Measurements from ENCODE around the gene MFSD6L. TPM values are rescaled to one million over a fixed set of nuclear protein-coding genes. Genes with fewer than 3 reads are reported as not detected.

Gene MFSD6L
- total and polyA plus RNA-seq, 2 of the 13 experiments (the other 11 are each of a cell fraction or from before 2014, with no cell fraction given), result not detected

GRCh38 chr17:8800656-8801055 is 1.5 kb upstream of the MFSD6L start:
- Histone ChIP-seq H4K20me1 (ENCODE audit: insufficient read depth, low read length) (no peaks in the 10 kb centered on the region), H3K36me3 (replicated peaks in 1 of 2; ENCODE audit: control insufficient read depth in 1 of 2, insufficient read depth in 2 of 2, low read length in 2 of 2) (no peaks in the 10 kb centered on the region), H3K27ac (ENCODE audit: extremely low read length, insufficient read depth, low read length) (no peak overlapping the region), H3K4me2 (ENCODE audit: low read depth, low read length) (no peak overlapping the region), H2AFZ (ENCODE audit: low read length) (no peak overlapping the region), H3K4me1 (ENCODE audit: insufficient read depth, low read length) (no peaks in the 10 kb centered on the region), H3K9me3 (ENCODE audit: low read length) (no peaks in the 10 kb centered on the region), H3K9ac (ENCODE audit: insufficient read depth, low read depth, low read length) (no peak overlapping the region), H3K79me2 (ENCODE audit: insufficient read depth, low read length) (no peaks in the 10 kb centered on the region), H3K27me3 (ENCODE audit: control insufficient read depth in 1 of 2, insufficient read depth in 2 of 2, low read length in 2 of 2) (peaks cover 3 to 43% of the 10 kb centered on the region in 2 experiments), H3K4me3 (replicated peaks in 1 of 3; ENCODE audit: insufficient read depth in 1 of 3, low read depth in 2 of 3, low read length in 3 of 3) (no peak overlapping the region)
- ChIA-PET CTCF (ENCODE audit: low intra/inter-chr PET ratio, low total read pairs) (no interaction called here), POLR2A (no interaction called here)
- DNase-seq (ENCODE audit: low spot score) (no peak), FAIRE-seq (no peak), ATAC-seq (no peak)
- BruUV-seq (replicated peaks), result no TSS peak
- intact Hi-C loops (cut with micrococcal nuclease; ENCODE audit: unreplicated experiment), result loop anchor here (5.0 kb wide), 1 partner anchor 97 kb away; no protein-coding TSS in a partner anchor
- in situ Hi-C loops (cut with HindIII; ENCODE audit: extremely low pct_ligation_motif_present, low pct_unique_long_range_greater_than_20kb), result no loop called here
- WGBS (ENCODE audit: low lambda C conversion rate), result 6% methylated on average over 2 of the region's 2 CpGs
- TF ChIP-seq ZNF597 (CRISPR knock-in tag; IDR thresholded peaks at IDR 0.05), result no peak
- TF ChIP-seq BCLAF1 (IDR thresholded peaks at IDR 0.05), result no peak
- no peak for TF ChIP-seq MEIS2 (CRISPR knock-in tag; IDR thresholded peaks at IDR 0.05)
- no peak for TF ChIP-seq ZNF784 (CRISPR knock-in tag; IDR thresholded peaks at IDR 0.05; ENCODE audit: borderline replicate concordance)
- TF ChIP-seq TGIF2 (CRISPR knock-in tag; IDR thresholded peaks at IDR 0.05), result no peak
- no peak for TF ChIP-seq PITX1 (CRISPR knock-in tag; IDR thresholded peaks at IDR 0.05)
- TF ChIP-seq ZNF569 (CRISPR knock-in tag; IDR thresholded peaks at IDR 0.05; ENCODE audit: borderline replicate concordance), result no peak
- TF ChIP-seq ZBTB7A (CRISPR knock-in tag; IDR thresholded peaks at IDR 0.05), result no peak
- TF ChIP-seq ZNF256 (CRISPR knock-in tag; conservative IDR thresholded peaks at IDR 0.05), result no peak
- TF ChIP-seq ZBTB38 (CRISPR knock-in tag; IDR thresholded peaks at IDR 0.05), result no peak
- no peak for TF ChIP-seq ZNF562 (CRISPR knock-in tag; IDR thresholded peaks at IDR 0.05; ENCODE audit: borderline replicate concordance)
- TF ChIP-seq HMGXB3 (CRISPR knock-in tag; IDR thresholded peaks at IDR 0.05; ENCODE audit: borderline replicate concordance), result no peak
- TF ChIP-seq ZNF878 (CRISPR knock-in tag; IDR thresholded peaks at IDR 0.05), result no peak
- TF ChIP-seq ZNF557 (CRISPR knock-in tag; IDR thresholded peaks at IDR 0.05), result no peak
- TF ChIP-seq NFYB (CRISPR knock-in tag; IDR thresholded peaks at IDR 0.05), result no peak
- TF ChIP-seq ZNF790 (CRISPR knock-in tag; IDR thresholded peaks at IDR 0.05; ENCODE audit: borderline replicate concordance), result no peak
- TF ChIP-seq STAT5B (CRISPR knock-in tag; IDR thresholded peaks at IDR 0.05), result no peak
